COR-L47 (cell line): ENCODE data around the gene TRMT2A.

ENCODE experiments used
- DNase-seq: peaks from one replicate; lab custom pipeline; 2025; lab: John Stamatoyannopoulos, UW

Gene TRMT2A

GRCh38 chr22:20062043-20062765, 54.8 kb downstream of the TRMT2A start:
- no peak for DNase-seq
